ENCODE data around the gene ZNF225.

DNA sequence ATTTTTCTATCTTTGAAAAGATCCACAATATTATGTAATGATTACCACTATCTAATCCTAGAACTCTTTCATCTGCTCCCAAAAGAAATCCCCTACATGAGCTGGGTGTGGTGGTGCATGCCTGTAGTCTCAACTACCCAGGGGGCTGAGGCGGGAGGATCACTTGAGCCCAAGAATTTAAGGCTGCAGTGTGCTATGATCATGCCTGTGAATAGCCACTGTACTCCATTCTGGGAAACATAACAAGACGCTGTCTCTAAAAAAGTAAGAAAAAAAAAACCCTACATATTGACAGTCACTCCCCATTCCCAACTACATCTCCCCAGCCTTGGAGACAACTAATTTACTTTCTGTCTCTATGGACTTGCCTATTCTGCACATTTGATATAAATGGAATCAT lies 50.6 kb downstream of the ZNF225 start:
- TF ChIP-seq, protein P1, sequence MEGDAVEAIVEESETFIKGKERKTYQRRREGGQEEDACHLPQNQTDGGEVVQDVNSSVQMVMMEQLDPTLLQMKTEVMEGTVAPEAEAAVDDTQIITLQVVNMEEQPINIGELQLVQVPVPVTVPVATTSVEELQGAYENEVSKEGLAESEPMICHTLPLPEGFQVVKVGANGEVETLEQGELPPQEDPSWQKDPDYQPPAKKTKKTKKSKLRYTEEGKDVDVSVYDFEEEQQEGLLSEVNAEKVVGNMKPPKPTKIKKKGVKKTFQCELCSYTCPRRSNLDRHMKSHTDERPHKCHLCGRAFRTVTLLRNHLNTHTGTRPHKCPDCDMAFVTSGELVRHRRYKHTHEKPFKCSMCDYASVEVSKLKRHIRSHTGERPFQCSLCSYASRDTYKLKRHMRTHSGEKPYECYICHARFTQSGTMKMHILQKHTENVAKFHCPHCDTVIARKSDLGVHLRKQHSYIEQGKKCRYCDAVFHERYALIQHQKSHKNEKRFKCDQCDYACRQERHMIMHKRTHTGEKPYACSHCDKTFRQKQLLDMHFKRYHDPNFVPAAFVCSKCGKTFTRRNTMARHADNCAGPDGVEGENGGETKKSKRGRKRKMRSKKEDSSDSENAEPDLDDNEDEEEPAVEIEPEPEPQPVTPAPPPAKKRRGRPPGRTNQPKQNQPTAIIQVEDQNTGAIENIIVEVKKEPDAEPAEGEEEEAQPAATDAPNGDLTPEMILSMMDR (IDR thresholded peaks at IDR 0.05) = no peak
- no peak for TF ChIP-seq POLR2A (IDR thresholded peaks at IDR 0.05)
